Tibial nerve (tissue), 4 donors: Measurements from ENCODE around the gene ZNF226. TPM values are rescaled to one million over a fixed set of nuclear protein-coding genes. Genes with fewer than 3 reads are reported as not detected.
A peak's percentile ranks its signal among the peaks of the same experiment; 100 is the strongest.
"Not testable (repeated sequence)": the region's sequence is repeated elsewhere in the genome, so short reads cannot be mapped to it uniquely, and the experiment has no call there.

Experiments
- DNase-seq, 2 donors: peaks; one replicate each; pipeline ENCODE4 v3.0.0-alpha.2; 2019; ENCODE audit warnings: low spot score in 2 of 2
- H3K27ac ChIP-seq, 4 donors: fragments of 200-600 bp; sonication (generic) in 3 of 4; one replicate each; pipeline ENCODE4 v1.5.1; 2017 to 2019; ENCODE audit warnings: mild to moderate bottlenecking in 1 of 4
- H3K27me3 ChIP-seq, 2 donors: fragments of 200-600 bp; sonication (generic) in 1 of 2; one replicate each; pipeline versions ENCODE4 v1.5.1 to v1.6.0; 2017 to 2019
- H3K36me3 ChIP-seq, 3 donors: fragments of 200-600 bp; sonication (generic); one replicate each; pipeline ENCODE4 v1.5.1; 2018 to 2019
- H3K4me1 ChIP-seq, 4 donors: fragments of 200-600 bp; sonication (generic) in 3 of 4; one replicate each; pipeline ENCODE4 v1.5.1; 2017 to 2019
- H3K4me3 ChIP-seq, 4 donors: fragments of 200-600 bp; sonication (generic) in 3 of 4; one replicate each; pipeline ENCODE4 v1.5.1; 2017 to 2019; ENCODE audit warnings: mild to moderate bottlenecking in 1 of 4, moderate library complexity in 1 of 4
- H3K9me3 ChIP-seq, 4 donors: fragments of 200-600 bp; sonication (generic) in 3 of 4; one replicate each; pipeline ENCODE4 v1.5.1; 2017 to 2019
- EP300 ChIP-seq, 2 donors: sonication (generic); formaldehyde crosslinking; IDR thresholded peaks; one replicate each; pipeline ENCODE4 v1.6.1; 2017; ENCODE audit warnings: antibody characterized with exemption in 2 of 2, mild to moderate bottlenecking in 1 of 2
- POLR2A ChIP-seq, 2 donors: fragments of 450-650 bp; IDR thresholded peaks; one replicate each; pipeline ENCODE4 v1.6.1; 2017; ENCODE audit warnings: antibody characterized with exemption in 2 of 2, mild to moderate bottlenecking in 2 of 2, moderate library complexity in 2 of 2
- WGBS, 2 donors: methylation state at CpG; one replicate each; pipeline ENCODE4 v1.1.5; 2018; 5-methylcytosine and 5-hydroxymethylcytosine counted together
- total RNA-seq, 4 donors: library from RNA; depleted of rRNA; stranded (reverse); fragments of >200 nt; gene quantifications; one replicate each; pipeline ENCODE4 v1.1.0, GENCODE V29; 2016
- TF ChIP-seq, protein P1 (sequence below), 5 experiments: fragments of 200-600 bp in 3 of 5; fragments of 450-650 bp in 2 of 5; sonication (generic) in 3 of 5; IDR thresholded peaks; one replicate each; pipeline ENCODE4 v1.5.1; 2016 to 2019; ENCODE audit warnings: antibody characterized with exemption in 5 of 5, mild to moderate bottlenecking in 3 of 5, moderate library complexity in 2 of 5

Gene ZNF226
- total RNA-seq, 4 donors from 2014 or later, result 18.0 to 29.1 (median 23.3) TPM

DNA sequence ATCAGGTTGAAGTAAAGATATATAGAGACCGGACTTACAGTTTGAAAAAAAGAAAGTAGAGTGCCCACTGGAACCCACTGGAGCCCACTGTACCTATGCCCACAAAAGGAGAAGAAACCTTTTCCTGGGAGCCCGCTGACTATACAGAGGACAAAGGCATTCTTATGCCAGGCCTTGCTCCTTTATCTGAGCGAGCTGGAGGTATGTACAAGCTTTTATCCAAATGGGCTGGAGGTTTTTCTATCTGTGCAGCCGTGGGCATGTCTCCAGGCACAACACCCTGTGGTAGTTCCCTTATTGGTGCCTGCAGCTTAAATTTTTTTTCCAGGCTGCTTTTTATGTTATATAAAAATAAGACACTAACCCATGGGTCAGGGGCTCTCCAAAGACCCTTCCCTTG lies 15.1 kb upstream of the ZNF226 start:
- 92 to 97% methylated on average over 4 of the region's 4 CpGs for WGBS, 2 donors
- no peaks in the 10 kb centered on the region for H3K4me1 ChIP-seq

DNA sequence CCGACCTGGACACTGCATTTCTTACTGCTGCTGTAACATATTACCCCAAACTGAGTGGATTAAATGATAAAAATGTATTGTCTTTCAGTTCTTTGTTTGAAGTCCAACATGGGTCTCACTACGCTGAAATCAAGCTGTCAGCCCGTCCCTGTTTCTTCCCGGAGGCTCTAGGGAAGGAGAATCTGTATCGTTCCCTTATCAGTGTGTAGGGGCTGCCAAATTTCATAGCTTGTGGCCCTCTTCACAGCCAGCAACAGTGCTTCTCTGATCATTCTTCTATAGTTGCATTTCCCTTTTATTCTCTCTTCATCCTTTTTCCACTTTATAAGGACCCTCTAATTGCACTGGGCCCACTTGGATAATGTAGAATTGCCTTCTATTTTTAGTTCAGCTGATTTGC lies 13.4 kb upstream of the ZNF226 start:
- peaks cover 17 to 100% (median 60%) of the 10 kb centered on the region in 3 donors for H3K36me3 ChIP-seq
- H3K27ac ChIP-seq, result no peak overlapping the region
- no peaks in the 10 kb centered on the region for H3K27me3 ChIP-seq
- H3K9me3 ChIP-seq, result peaks cover 5 to 80% (median 29%) of the 10 kb centered on the region in 4 donors
- WGBS, 2 donors, result 96 to 97% methylated on average over 5 of the region's 5 CpGs
- TF ChIP-seq, protein P1, sequence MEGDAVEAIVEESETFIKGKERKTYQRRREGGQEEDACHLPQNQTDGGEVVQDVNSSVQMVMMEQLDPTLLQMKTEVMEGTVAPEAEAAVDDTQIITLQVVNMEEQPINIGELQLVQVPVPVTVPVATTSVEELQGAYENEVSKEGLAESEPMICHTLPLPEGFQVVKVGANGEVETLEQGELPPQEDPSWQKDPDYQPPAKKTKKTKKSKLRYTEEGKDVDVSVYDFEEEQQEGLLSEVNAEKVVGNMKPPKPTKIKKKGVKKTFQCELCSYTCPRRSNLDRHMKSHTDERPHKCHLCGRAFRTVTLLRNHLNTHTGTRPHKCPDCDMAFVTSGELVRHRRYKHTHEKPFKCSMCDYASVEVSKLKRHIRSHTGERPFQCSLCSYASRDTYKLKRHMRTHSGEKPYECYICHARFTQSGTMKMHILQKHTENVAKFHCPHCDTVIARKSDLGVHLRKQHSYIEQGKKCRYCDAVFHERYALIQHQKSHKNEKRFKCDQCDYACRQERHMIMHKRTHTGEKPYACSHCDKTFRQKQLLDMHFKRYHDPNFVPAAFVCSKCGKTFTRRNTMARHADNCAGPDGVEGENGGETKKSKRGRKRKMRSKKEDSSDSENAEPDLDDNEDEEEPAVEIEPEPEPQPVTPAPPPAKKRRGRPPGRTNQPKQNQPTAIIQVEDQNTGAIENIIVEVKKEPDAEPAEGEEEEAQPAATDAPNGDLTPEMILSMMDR (IDR thresholded peaks at IDR 0.05), result no peak
- TF ChIP-seq EP300 (IDR thresholded peaks at IDR 0.05) (no peak), POLR2A (IDR thresholded peaks at IDR 0.05) (no peak)
- no peak for DNase-seq
- H3K4me3 ChIP-seq, result no peak overlapping the region
- H3K4me1 ChIP-seq, result no peaks in the 10 kb centered on the region

More for the DNA sequence above, 15.1 kb upstream of the ZNF226 start:
- peaks cover 0 to 63% (median 17%) of the 10 kb centered on the region in 4 donors for H3K9me3 ChIP-seq
- no peak for TF ChIP-seq EP300 (IDR thresholded peaks at IDR 0.05)
- TF ChIP-seq, protein P1 (IDR thresholded peaks at IDR 0.05), result no peak
- TF ChIP-seq POLR2A (IDR thresholded peaks at IDR 0.05), result no peak
- H3K36me3 ChIP-seq, result peaks cover 12 to 100% (median 51%) of the 10 kb centered on the region in 3 donors
- H3K4me3 ChIP-seq, result no peak overlapping the region
- no peak overlapping the region for H3K27ac ChIP-seq
- DNase-seq, result no peak
- H3K27me3 ChIP-seq, result no peaks in the 10 kb centered on the region

GRCh38 chr19:44156475-44156874 lies 8.4 kb upstream of the ZNF226 start:
- no peak overlapping the region for H3K27ac ChIP-seq
- DNase-seq, result no peak
- H3K36me3 ChIP-seq, result peaks cover 12 to 74% (median 25%) of the 10 kb centered on the region in 3 donors
- H3K4me1 ChIP-seq, result no peaks in the 10 kb centered on the region
- WGBS, 2 donors, result 95 to 96% methylated on average over 2 of the region's 2 CpGs
- H3K9me3 ChIP-seq, result peaks cover 5 to 98% (median 50%) of the 10 kb centered on the region in 4 donors
- no peak overlapping the region for H3K4me3 ChIP-seq
- no peaks in the 10 kb centered on the region for H3K27me3 ChIP-seq
- TF ChIP-seq POLR2A (IDR thresholded peaks at IDR 0.05) (no peak), EP300 (IDR thresholded peaks at IDR 0.05) (no peak)
- TF ChIP-seq, protein P1 (IDR thresholded peaks at IDR 0.05), result no peak

DNA sequence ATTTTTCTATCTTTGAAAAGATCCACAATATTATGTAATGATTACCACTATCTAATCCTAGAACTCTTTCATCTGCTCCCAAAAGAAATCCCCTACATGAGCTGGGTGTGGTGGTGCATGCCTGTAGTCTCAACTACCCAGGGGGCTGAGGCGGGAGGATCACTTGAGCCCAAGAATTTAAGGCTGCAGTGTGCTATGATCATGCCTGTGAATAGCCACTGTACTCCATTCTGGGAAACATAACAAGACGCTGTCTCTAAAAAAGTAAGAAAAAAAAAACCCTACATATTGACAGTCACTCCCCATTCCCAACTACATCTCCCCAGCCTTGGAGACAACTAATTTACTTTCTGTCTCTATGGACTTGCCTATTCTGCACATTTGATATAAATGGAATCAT lies 1.1 kb upstream of the ZNF226 start:
- WGBS, 2 donors, result 90 to 98% methylated on average over 2 of the region's 2 CpGs
- no peak for DNase-seq
- TF ChIP-seq EP300 (IDR thresholded peaks at IDR 0.05) (no peak), POLR2A (IDR thresholded peaks at IDR 0.05) (no peak)
- TF ChIP-seq, protein P1 (IDR thresholded peaks at IDR 0.05), result no peak
- Histone ChIP-seq H3K27me3 (no peaks in the 10 kb centered on the region), H3K36me3 (peaks cover 0 to 31% (median 0%) of the 10 kb centered on the region in 3 donors), H3K4me1 (peaks cover 0 to 22% (median 12%) of the 10 kb centered on the region in 4 donors), H3K27ac (no peak overlapping the region), H3K4me3 (no peak overlapping the region), H3K9me3 (peaks cover 0 to 80% (median 23%) of the 10 kb centered on the region in 4 donors)

DNA sequence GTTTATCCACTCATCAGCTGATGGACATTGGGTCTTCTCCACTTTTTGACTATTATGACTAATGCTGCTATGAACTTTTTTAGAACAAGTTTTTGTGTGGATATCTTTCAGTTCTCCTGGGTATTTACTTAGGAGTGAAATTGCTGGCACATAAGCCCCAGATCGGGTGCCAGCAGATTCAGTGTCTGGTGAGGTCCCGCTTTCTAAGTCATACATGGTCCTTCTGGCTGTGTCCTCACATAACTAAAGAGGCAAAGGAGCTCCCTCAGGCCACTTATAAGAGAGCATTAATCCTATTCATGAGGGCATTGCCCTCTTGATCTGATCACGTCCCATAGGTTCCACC lies 600 bp upstream of the ZNF226 start:
- WGBS, 2 donors, result 63 to 71% methylated on average over 3 of the region's 3 CpGs
- no peaks in the 10 kb centered on the region for H3K27me3 ChIP-seq
- peaks cover 0 to 79% (median 22%) of the 10 kb centered on the region in 4 donors for H3K9me3 ChIP-seq
- peak overlapping the region in 3 of 4 donors; percentile 17 to 95 (median 90) for H3K27ac ChIP-seq
- DNase-seq, result no peak
- TF ChIP-seq, protein P1 (IDR thresholded peaks at IDR 0.05), result no peak
- H3K4me1 ChIP-seq, result peaks cover 0 to 22% (median 12%) of the 10 kb centered on the region in 4 donors
- peaks cover 0 to 36% (median 0%) of the 10 kb centered on the region in 3 donors for H3K36me3 ChIP-seq
- H3K4me3 ChIP-seq, result peak overlapping the region; percentile 20 to 83 (median 66)

DNA sequence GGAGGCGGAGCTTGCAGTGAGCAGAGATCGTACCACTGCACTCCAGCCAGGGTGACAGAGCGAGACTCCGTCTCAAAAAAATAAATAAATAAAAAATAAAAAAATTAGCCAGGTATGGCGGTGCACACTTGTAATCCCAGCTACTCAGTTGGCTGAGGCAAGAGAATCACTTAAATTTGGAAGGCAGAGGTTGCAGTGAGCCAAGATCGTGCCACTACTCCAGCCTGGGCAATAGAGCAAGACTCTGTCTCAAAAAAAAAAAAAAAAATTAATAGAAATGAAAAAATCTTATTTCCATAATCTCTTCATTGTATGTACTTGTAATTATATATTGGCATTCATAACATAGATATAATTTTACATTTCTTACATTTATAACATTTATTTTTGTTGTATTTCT lies 5.8 kb downstream of the ZNF226 start:
- peaks cover 25 to 99% (median 61%) of the 10 kb centered on the region in 3 donors for H3K36me3 ChIP-seq
- not testable (repeated sequence) for H3K27me3 ChIP-seq, H3K4me3 ChIP-seq, H3K27ac ChIP-seq, DNase-seq
- peaks cover 0 to 13% (median 8%) of the 10 kb centered on the region in 4 donors for H3K4me1 ChIP-seq
- H3K9me3 ChIP-seq, result peaks cover 0 to 94% (median 37%) of the 10 kb centered on the region in 4 donors
- 90 to 98% methylated on average over 6 of the region's 6 CpGs for WGBS, 2 donors
